Stomach smooth muscle (tissue), 2 donors: ENCODE results near the gene MINAR2.

Experiments used
- H3K27ac ChIP-seq: one replicate; pipeline ENCODE4 v1.7.0; 2013; ENCODE audit warnings: mild to moderate bottlenecking, low read length, inconsistent platforms
- H3K27me3 ChIP-seq, 2 donors: one replicate each; pipeline ENCODE4 v1.7.0; 2013; ENCODE audit warnings: low read length in 2 of 2; ENCODE audit not compliant: insufficient read depth in 2 of 2, control insufficient read depth in 1 of 2
- H3K36me3 ChIP-seq, 2 donors: one replicate each; pipeline ENCODE4 v1.7.0; 2013; ENCODE audit warnings: low read length in 2 of 2; ENCODE audit not compliant: control insufficient read depth in 2 of 2, insufficient read depth in 2 of 2
- H3K4me1 ChIP-seq: one replicate; pipeline ENCODE4 v1.7.0; 2013; ENCODE audit warnings: low read length; ENCODE audit not compliant: control insufficient read depth, insufficient read depth
- H3K4me3 ChIP-seq, 2 donors: one replicate each; pipeline ENCODE4 v1.7.0; 2013; ENCODE audit warnings: low read length in 2 of 2
- H3K9ac ChIP-seq, 2 donors: one replicate each; pipeline ENCODE4 v1.7.0; 2013; ENCODE audit warnings: low read length in 2 of 2, mild to moderate bottlenecking in 1 of 2
- H3K9me3 ChIP-seq, 2 donors: one replicate each; pipeline ENCODE4 v1.7.0; 2013; ENCODE audit warnings: low read length in 2 of 2; ENCODE audit not compliant: control insufficient read depth in 2 of 2
- donor health status: healthy.
- donor health status: Pancreatic carcinoma.

The MINAR2 gene

DNA sequence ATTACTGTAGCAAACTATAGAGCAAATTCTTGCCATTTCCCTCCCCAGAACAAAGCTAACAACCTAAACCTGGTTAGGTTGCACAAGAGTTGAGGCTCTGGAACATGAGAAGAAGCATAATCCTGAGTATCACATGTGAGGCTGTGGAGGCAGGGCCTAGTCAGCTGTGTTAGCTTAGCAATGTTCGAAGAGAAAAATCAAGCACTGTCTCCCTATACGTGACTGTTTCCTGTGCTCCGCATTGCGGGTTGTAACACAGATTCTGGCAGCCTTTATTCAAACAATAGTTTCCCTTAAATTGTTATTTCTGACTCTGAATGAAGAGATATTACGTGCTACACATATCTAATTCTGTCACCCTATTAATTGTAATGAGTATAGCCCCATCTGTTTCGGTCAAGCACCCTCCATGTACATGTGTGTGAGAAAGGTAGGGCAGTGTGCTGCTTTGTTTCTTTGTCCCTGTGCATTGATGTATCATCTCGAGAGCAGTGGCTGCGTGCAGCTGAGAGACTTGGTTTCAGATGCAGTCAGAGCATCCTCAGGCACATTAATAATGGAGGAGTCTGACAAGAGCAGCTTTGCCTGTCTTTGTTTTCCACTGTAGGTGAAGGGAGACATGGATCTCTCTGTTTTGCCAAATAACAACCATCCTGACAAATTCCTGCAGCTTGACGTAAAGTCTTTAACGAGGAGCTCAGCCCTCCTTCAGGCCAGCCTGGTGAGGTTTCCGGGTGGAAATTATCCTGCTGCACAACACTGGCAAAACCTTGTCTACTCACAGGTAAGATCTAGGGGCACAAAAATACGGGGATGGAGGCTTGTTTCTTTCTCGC lies at the start of gene MINAR2:
Gene MINAR2 (plus strand): TSS at position 523 of the 836 bp plus-strand sequence. CDS start 97 bp downstream, at position 620.
- H3K4me3 ChIP-seq = no peak within 1 kb of the TSS
- no peaks in the 10 kb centered on the region for H3K27me3 ChIP-seq
- H3K9me3 ChIP-seq = no peaks in the 10 kb centered on the region
- H3K36me3 ChIP-seq = no peaks in the 10 kb centered on the region
- no peak within 1 kb of the TSS for H3K9ac ChIP-seq
- H3K4me1 ChIP-seq = no peaks in the 10 kb centered on the region
- no peak within 1 kb of the TSS for H3K27ac ChIP-seq

- H3K9ac ChIP-seq = no peak overlapping the region
- no peaks in the 10 kb centered on the region for H3K9me3 ChIP-seq
- no peak overlapping the region for H3K4me3 ChIP-seq
- H3K27ac ChIP-seq = no peak overlapping the region
- H3K27me3 ChIP-seq = no peaks in the 10 kb centered on the region
- no peaks in the 10 kb centered on the region for H3K36me3 ChIP-seq
- no peaks in the 10 kb centered on the region for H3K4me1 ChIP-seq
Observed at GRCh38 chr5:129698661-129699060, 49.2 kb upstream of the MINAR2 start.

GRCh38 chr5:129716235-129716634 lies 31.7 kb upstream of the MINAR2 start:
- Histone ChIP-seq H3K9me3 (no peaks in the 10 kb centered on the region), H3K4me1 (no peaks in the 10 kb centered on the region), H3K27me3 (no peaks in the 10 kb centered on the region), H3K27ac (no peak overlapping the region), H3K4me3 (no peak overlapping the region), H3K36me3 (no peaks in the 10 kb centered on the region), H3K9ac (no peak overlapping the region)

GRCh38 chr5:129716651-129717050 lies 31.2 kb upstream of the MINAR2 start:
- Histone ChIP-seq H3K4me3 (no peak overlapping the region), H3K4me1 (no peaks in the 10 kb centered on the region), H3K9ac (no peak overlapping the region), H3K27me3 (no peaks in the 10 kb centered on the region), H3K27ac (no peak overlapping the region), H3K36me3 (no peaks in the 10 kb centered on the region), H3K9me3 (no peaks in the 10 kb centered on the region)

GRCh38 chr5:129717751-129718310 lies 30.1 kb upstream of the MINAR2 start:
- H3K9me3 ChIP-seq = no peaks in the 10 kb centered on the region
- H3K4me1 ChIP-seq = no peaks in the 10 kb centered on the region
- no peak overlapping the region for H3K9ac ChIP-seq
- H3K27me3 ChIP-seq = no peaks in the 10 kb centered on the region
- H3K27ac ChIP-seq = no peak overlapping the region
- no peak overlapping the region for H3K4me3 ChIP-seq
- H3K36me3 ChIP-seq = no peaks in the 10 kb centered on the region

GRCh38 chr5:129718471-129719090 lies 29.3 kb upstream of the MINAR2 start:
- H3K27me3 ChIP-seq = no peaks in the 10 kb centered on the region
- H3K9me3 ChIP-seq = no peaks in the 10 kb centered on the region
- no peaks in the 10 kb centered on the region for H3K36me3 ChIP-seq
- H3K4me3 ChIP-seq = no peak overlapping the region
- H3K4me1 ChIP-seq = no peaks in the 10 kb centered on the region
- no peak overlapping the region for H3K9ac ChIP-seq
- no peak overlapping the region for H3K27ac ChIP-seq

DNA sequence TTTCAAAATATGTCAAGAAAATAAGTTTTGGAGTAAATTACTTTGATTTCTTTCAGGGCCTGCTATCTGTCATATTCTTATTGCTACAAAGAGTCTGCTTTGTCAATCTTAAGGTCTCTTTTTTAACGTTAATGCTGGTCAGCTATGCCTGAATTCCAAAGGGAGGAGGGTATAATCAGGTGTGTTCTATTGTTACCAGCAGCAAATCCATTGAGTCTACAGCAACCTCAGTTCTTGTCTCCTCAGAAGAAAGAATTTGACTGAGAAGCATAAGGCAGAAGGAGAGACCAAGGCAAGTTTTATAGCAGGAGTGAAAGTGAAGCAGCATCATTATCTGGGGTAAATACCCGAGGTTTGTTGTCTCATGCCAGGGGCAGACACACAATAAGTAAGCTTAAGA lies 23.7 kb upstream of the MINAR2 start:
- H3K9me3 ChIP-seq = no peaks in the 10 kb centered on the region

GRCh38 chr5:129724647-129725046 lies 23.2 kb upstream of the MINAR2 start:
- no peak overlapping the region for H3K9ac ChIP-seq
- no peaks in the 10 kb centered on the region for H3K36me3 ChIP-seq
- H3K27ac ChIP-seq = no peak overlapping the region
- no peaks in the 10 kb centered on the region for H3K9me3 ChIP-seq
- H3K4me1 ChIP-seq = no peaks in the 10 kb centered on the region
- H3K27me3 ChIP-seq = no peaks in the 10 kb centered on the region
- H3K4me3 ChIP-seq = no peak overlapping the region

More for the DNA sequence above, 23.7 kb upstream of the MINAR2 start:
- Histone ChIP-seq H3K9ac (no peak overlapping the region), H3K27ac (no peak overlapping the region), H3K27me3 (no peaks in the 10 kb centered on the region), H3K4me3 (no peak overlapping the region), H3K36me3 (no peaks in the 10 kb centered on the region), H3K4me1 (no peaks in the 10 kb centered on the region)

DNA sequence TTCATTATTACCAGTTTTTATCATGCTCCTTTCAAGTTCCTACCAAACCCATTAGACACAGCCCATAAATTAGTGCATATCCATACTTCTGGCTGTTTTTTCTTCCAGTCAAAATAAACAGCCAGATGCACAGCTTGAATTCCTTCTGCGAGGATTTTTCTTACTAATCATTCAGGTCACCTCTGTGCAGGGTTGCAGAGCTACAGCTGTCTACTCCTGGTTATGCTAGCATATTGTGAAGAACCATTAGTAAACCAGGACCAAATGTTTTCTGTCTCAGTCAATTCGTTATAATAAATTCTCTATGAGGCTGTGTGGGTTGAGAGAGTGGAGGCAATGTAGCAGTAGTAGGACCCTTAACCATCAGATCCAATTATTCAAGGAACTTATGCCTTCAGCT lies 8.1 kb upstream of the MINAR2 start:
- Histone ChIP-seq H3K9me3 (no peaks in the 10 kb centered on the region), H3K4me1 (no peaks in the 10 kb centered on the region), H3K9ac (no peak overlapping the region), H3K27ac (no peak overlapping the region), H3K4me3 (no peak overlapping the region), H3K27me3 (no peaks in the 10 kb centered on the region), H3K36me3 (no peaks in the 10 kb centered on the region)

DNA sequence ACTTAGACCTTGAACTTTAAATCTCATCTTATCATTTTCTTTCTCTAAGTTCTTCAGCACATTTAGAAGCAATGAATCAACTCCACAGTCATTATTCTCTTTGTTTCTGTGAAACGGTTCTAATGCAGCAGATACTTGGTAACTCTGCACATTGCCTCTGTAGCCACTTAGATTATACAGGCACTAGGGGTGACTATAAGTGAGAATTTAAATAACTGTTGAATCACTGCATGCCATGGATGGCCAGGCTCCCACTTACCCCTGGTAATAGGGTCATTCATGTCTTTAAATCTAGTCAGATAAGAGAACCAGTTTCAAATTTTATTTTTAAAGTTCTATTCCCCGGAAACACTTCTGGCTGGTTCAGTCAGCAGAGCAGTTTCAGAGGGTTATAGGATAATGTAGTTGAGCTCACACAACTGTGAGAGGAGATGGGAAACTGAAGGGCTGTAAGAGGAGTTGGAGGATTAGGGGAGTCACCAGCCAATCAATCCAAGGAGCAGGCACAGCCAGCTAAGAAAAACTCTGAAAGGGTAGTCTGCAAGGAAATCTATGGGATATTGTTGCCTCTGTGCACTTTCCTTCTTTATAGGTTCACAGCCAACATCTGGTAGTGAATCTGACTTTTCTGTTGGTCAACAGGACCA lies 4.2 kb upstream of the MINAR2 start:
- no peaks in the 10 kb centered on the region for H3K36me3 ChIP-seq
- H3K27me3 ChIP-seq = no peaks in the 10 kb centered on the region
- H3K4me1 ChIP-seq = no peaks in the 10 kb centered on the region
- H3K4me3 ChIP-seq = no peak overlapping the region
- no peak overlapping the region for H3K9ac ChIP-seq
- no peaks in the 10 kb centered on the region for H3K9me3 ChIP-seq
- no peak overlapping the region for H3K27ac ChIP-seq
